ENCODE data around the gene RPP25. TPM values are rescaled to one million over a fixed set of nuclear protein-coding genes. Genes with fewer than 3 reads are reported as not detected.

RPP25 gene
- total and polyA plus RNA-seq, 2 of the 13 experiments (the other 11 are each of a cell fraction or from before 2014, with no cell fraction given) = 0.05 to 0.11 TPM

GRCh38 chr15:74937590-74938371, 18.8 kb downstream of the RPP25 start, which contains the start of gene COX5A (continued):
- TF ChIP-seq, protein P1, sequence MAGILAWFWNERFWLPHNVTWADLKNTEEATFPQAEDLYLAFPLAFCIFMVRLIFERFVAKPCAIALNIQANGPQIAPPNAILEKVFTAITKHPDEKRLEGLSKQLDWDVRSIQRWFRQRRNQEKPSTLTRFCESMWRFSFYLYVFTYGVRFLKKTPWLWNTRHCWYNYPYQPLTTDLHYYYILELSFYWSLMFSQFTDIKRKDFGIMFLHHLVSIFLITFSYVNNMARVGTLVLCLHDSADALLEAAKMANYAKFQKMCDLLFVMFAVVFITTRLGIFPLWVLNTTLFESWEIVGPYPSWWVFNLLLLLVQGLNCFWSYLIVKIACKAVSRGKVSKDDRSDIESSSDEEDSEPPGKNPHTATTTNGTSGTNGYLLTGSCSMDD (CRISPR knock-in tag; IDR thresholded peaks at IDR 0.05) = no peak
- TF ChIP-seq POGZ (CRISPR knock-in tag; IDR thresholded peaks at IDR 0.05) (peak; percentile 20; the same call in 1 of the 2 replicates), ZFP90 (CRISPR knock-in tag; IDR thresholded peaks at IDR 0.05; ENCODE audit: borderline replicate concordance) (peak; percentile 56; the same call in 1 of the 2 replicates), ZNF550 (CRISPR knock-in tag; IDR thresholded peaks at IDR 0.05; ENCODE audit: borderline replicate concordance) (0 out of 2 replicates have a peak, but pooled peaks have one; percentile 75), PRDM4 (CRISPR knock-in tag; IDR thresholded peaks at IDR 0.05; ENCODE audit: borderline replicate concordance) (no peak), ARNT2 (CRISPR knock-in tag; IDR thresholded peaks at IDR 0.05; ENCODE audit: low read depth) (peak; percentile 64), ZFP82 (CRISPR knock-in tag; IDR thresholded peaks at IDR 0.05; ENCODE audit: borderline replicate concordance) (no peak), ZNF775 (CRISPR knock-in tag; IDR thresholded peaks at IDR 0.05; ENCODE audit: borderline replicate concordance) (no peak), ZNF766 (CRISPR knock-in tag; IDR thresholded peaks at IDR 0.05; ENCODE audit: borderline replicate concordance) (peak; percentile 55), ZNF850 (CRISPR knock-in tag; conservative IDR thresholded peaks at IDR 0.05) (no peak), MTA1 (CRISPR knock-in tag; IDR thresholded peaks at IDR 0.05; ENCODE audit: borderline replicate concordance) (peak; percentile 87), CAMTA2 (CRISPR knock-in tag; IDR thresholded peaks at IDR 0.05; ENCODE audit: borderline replicate concordance) (no peak; the same call in 1 of the 2 replicates), NCOA1 (CRISPR knock-in tag; IDR thresholded peaks at IDR 0.05) (peak; percentile 77; the same call in 1 of the 2 replicates), ZBTB10 (CRISPR knock-in tag; IDR thresholded peaks at IDR 0.05; ENCODE audit: borderline replicate concordance) (no peak)
- TF ChIP-seq, protein P2, sequence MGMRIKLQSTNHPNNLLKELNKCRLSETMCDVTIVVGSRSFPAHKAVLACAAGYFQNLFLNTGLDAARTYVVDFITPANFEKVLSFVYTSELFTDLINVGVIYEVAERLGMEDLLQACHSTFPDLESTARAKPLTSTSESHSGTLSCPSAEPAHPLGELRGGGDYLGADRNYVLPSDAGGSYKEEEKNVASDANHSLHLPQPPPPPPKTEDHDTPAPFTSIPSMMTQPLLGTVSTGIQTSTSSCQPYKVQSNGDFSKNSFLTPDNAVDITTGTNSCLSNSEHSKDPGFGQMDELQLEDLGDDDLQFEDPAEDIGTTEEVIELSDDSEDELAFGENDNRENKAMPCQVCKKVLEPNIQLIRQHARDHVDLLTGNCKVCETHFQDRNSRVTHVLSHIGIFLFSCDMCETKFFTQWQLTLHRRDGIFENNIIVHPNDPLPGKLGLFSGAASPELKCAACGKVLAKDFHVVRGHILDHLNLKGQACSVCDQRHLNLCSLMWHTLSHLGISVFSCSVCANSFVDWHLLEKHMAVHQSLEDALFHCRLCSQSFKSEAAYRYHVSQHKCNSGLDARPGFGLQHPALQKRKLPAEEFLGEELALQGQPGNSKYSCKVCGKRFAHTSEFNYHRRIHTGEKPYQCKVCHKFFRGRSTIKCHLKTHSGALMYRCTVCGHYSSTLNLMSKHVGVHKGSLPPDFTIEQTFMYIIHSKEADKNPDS (CRISPR knock-in tag; IDR thresholded peaks at IDR 0.05) = peak; percentile 75; the same call in 1 of the 2 replicates
- TF ChIP-seq, protein P3, sequence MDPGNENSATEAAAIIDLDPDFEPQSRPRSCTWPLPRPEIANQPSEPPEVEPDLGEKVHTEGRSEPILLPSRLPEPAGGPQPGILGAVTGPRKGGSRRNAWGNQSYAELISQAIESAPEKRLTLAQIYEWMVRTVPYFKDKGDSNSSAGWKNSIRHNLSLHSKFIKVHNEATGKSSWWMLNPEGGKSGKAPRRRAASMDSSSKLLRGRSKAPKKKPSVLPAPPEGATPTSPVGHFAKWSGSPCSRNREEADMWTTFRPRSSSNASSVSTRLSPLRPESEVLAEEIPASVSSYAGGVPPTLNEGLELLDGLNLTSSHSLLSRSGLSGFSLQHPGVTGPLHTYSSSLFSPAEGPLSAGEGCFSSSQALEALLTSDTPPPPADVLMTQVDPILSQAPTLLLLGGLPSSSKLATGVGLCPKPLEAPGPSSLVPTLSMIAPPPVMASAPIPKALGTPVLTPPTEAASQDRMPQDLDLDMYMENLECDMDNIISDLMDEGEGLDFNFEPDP (CRISPR knock-in tag; conservative IDR thresholded peaks at IDR 0.05) = 0 out of 2 replicates have a peak, but pooled peaks have one; percentile 52

All from HepG2 (cell line).